ENCODE data around the gene PARD3. TPM values are rescaled to one million over a fixed set of nuclear protein-coding genes. Genes with fewer than 3 reads are reported as not detected.

The PARD3 gene
- total RNA-seq, 4 donors from 2014 or later: 27.3 to 65.3 (median 55.6) TPM

DNA sequence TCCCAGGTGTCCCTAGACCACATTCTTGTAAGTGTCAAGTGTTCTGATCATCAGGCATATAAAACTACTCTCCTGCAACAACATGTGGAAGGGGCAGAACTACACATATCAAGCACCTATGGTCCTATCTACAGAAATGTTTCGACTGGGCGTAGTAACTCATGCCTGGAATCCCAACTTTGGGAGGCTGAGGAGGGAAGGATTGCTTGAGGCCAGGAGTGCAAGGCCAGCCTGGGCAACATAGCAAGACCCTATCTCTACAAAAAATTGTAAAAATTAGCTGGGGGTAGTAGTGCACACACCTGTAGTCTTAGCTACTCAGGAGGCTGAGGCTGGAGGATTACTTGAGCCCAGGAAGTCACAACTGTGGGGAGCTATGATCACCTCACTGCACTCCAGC is 244.2 kb downstream of the PARD3 start:
- TF ChIP-seq POLR2AphosphoS5 (IDR thresholded peaks at IDR 0.05) (no peak), POLR2A (IDR thresholded peaks at IDR 0.05) (no peak), EP300 (IDR thresholded peaks at IDR 0.05; ENCODE audit: low read depth) (no peak)
- TF ChIP-seq, protein P1, sequence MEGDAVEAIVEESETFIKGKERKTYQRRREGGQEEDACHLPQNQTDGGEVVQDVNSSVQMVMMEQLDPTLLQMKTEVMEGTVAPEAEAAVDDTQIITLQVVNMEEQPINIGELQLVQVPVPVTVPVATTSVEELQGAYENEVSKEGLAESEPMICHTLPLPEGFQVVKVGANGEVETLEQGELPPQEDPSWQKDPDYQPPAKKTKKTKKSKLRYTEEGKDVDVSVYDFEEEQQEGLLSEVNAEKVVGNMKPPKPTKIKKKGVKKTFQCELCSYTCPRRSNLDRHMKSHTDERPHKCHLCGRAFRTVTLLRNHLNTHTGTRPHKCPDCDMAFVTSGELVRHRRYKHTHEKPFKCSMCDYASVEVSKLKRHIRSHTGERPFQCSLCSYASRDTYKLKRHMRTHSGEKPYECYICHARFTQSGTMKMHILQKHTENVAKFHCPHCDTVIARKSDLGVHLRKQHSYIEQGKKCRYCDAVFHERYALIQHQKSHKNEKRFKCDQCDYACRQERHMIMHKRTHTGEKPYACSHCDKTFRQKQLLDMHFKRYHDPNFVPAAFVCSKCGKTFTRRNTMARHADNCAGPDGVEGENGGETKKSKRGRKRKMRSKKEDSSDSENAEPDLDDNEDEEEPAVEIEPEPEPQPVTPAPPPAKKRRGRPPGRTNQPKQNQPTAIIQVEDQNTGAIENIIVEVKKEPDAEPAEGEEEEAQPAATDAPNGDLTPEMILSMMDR (IDR thresholded peaks at IDR 0.05): no peak
- Histone ChIP-seq H3K27ac (no peak overlapping the region), H3K4me3 (no peak overlapping the region), H3K9me3 (no peaks in the 10 kb centered on the region), H3K36me3 (no peaks in the 10 kb centered on the region), H3K27me3 (no peaks in the 10 kb centered on the region), H3K4me1 (peaks cover 0 to 9% (median 0%) of the 10 kb centered on the region in 4 donors)
- WGBS, 2 donors (ENCODE audit: low coverage in 1 of 2): 97% methylated on average over 2 of the region's 2 CpGs; no CpG with 5 or more reads in 1 of the 2 donors
- DNase-seq: no peak
- intact Hi-C loops (cut with DNase I; ENCODE audit: low total_unique reads) (no loop called here), in situ Hi-C loops (cut with MboI; ENCODE audit: low pct_ligation_motif_present in 1 of 4, low pct_unique_long_range_greater_than_20kb in 1 of 4, low sequenced_read_pairs in 3 of 4) (no loop called here)

DNA sequence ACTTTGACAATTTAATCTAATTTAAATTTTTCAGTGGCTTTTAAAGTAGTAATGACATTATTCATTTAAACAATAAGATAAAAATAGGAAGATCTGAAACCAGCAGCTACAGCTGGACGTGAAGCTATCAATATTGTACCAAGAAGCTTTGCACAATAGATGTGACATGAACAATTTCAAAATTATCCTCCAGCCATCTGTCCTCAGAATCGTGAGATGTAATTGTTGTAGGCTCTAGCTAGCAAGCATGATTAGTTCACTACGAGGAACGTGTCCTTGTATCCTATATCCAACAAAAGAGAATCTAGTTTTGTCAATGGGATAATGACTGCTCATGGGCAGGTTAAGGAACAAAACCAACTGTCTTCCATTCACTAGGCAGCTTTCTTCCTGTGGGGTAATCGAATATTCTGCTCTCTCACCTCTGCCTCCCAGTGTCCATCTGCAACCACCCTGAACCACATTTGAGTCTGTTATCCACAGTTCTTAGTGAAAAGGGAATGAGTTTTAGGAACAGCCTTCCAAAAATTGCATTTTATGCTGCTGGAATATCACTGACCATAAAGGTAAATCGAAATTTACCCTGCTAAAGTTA is 247.3 kb downstream of the PARD3 start:
- intact Hi-C loops (cut with DNase I; ENCODE audit: low total_unique reads): no loop called here
- Histone ChIP-seq H3K27ac (no peak overlapping the region), H3K9me3 (no peaks in the 10 kb centered on the region), H3K4me1 (no peaks in the 10 kb centered on the region), H3K4me3 (no peak overlapping the region), H3K36me3 (no peaks in the 10 kb centered on the region), H3K27me3 (no peaks in the 10 kb centered on the region)
- DNase-seq: no peak
- TF ChIP-seq EP300 (IDR thresholded peaks at IDR 0.05; ENCODE audit: low read depth): no peak
- TF ChIP-seq POLR2AphosphoS5 (IDR thresholded peaks at IDR 0.05): no peak
- TF ChIP-seq, protein P1 (IDR thresholded peaks at IDR 0.05): no peak
- no peak for TF ChIP-seq POLR2A (IDR thresholded peaks at IDR 0.05)
- WGBS, 2 donors (ENCODE audit: low coverage in 1 of 2): 80 to 82% methylated on average over 5 to 6 of the region's 6 CpGs
- in situ Hi-C loops (cut with MboI; ENCODE audit: low pct_ligation_motif_present in 1 of 4, low pct_unique_long_range_greater_than_20kb in 1 of 4, low sequenced_read_pairs in 3 of 4): no loop called here

DNA sequence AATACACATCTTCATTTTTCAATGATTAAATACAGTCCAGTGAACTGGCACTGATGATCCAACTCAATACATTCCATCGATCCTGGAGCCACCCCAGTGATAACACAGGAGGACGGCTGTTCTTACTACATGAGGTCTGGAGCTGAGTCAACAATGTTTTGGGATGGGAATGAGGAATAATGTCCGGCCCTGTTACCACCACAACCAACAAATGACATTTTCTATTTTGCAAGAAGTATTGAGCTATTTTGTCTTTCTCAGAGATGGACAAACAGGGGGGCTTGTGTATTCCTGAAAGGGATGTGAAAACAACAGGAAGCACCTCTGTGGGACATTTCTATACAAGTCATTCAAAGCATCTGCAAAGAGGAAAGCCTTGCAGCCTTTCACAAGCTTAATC is 249.2 kb downstream of the PARD3 start:
- no peak for DNase-seq
- Histone ChIP-seq H3K27me3 (no peaks in the 10 kb centered on the region), H3K36me3 (no peaks in the 10 kb centered on the region), H3K4me1 (no peaks in the 10 kb centered on the region), H3K27ac (no peak overlapping the region), H3K9me3 (no peaks in the 10 kb centered on the region), H3K4me3 (no peak overlapping the region)
- 71 to 79% methylated on average over 2 to 3 of the region's 3 CpGs for WGBS, 2 donors (ENCODE audit: low coverage in 1 of 2)
- intact Hi-C loops (cut with DNase I; ENCODE audit: low total_unique reads): no loop called here
- TF ChIP-seq, protein P1 (IDR thresholded peaks at IDR 0.05): no peak
- TF ChIP-seq POLR2AphosphoS5 (IDR thresholded peaks at IDR 0.05): no peak
- no peak for TF ChIP-seq POLR2A (IDR thresholded peaks at IDR 0.05)
- TF ChIP-seq EP300 (IDR thresholded peaks at IDR 0.05; ENCODE audit: low read depth): no peak
- in situ Hi-C loops (cut with MboI; ENCODE audit: low pct_ligation_motif_present in 1 of 4, low pct_unique_long_range_greater_than_20kb in 1 of 4, low sequenced_read_pairs in 3 of 4): no loop called here

DNA sequence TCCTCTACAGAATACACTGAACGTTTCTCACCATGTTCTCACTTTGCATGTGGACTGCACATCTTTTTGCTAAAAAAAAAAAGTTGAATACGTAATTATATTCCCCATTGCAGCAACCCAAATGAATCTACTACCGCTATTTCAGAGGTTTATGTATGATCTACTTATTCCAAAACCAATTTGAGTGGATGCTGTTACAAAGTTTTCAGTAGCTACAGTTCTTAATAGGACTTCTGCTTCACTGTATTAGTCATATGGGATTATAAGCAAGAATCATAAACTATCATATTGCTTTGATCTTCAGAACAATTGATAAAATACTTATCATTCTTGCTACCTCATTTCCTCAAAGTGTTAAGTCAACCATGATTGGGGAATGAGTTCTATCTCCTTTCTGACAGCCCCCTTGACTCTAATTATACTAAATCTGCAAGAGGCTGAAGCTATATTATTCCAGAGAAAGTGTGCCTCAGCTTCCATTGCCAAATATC is 257.0 kb downstream of the PARD3 start:
- in situ Hi-C loops (cut with MboI; ENCODE audit: low pct_ligation_motif_present in 1 of 4, low pct_unique_long_range_greater_than_20kb in 1 of 4, low sequenced_read_pairs in 3 of 4) (no loop called here), intact Hi-C loops (cut with DNase I; ENCODE audit: low total_unique reads) (no loop called here)
- Histone ChIP-seq H3K9me3 (no peaks in the 10 kb centered on the region), H3K4me3 (no peak overlapping the region), H3K27me3 (no peaks in the 10 kb centered on the region), H3K27ac (no peak overlapping the region), H3K36me3 (no peaks in the 10 kb centered on the region), H3K4me1 (no peaks in the 10 kb centered on the region)
- WGBS, 2 donors (ENCODE audit: low coverage in 1 of 2): 78 to 85% methylated on average over 3 of the region's 3 CpGs
- TF ChIP-seq, protein P1 (IDR thresholded peaks at IDR 0.05): no peak
- TF ChIP-seq POLR2A (IDR thresholded peaks at IDR 0.05) (no peak), EP300 (IDR thresholded peaks at IDR 0.05; ENCODE audit: low read depth) (no peak), POLR2AphosphoS5 (IDR thresholded peaks at IDR 0.05) (no peak)
- DNase-seq: no peak
